Measurements from ENCODE around the gene REV3L. TPM values are rescaled to one million over a fixed set of nuclear protein-coding genes. Genes with fewer than 3 reads are reported as not detected.
"Not testable (repeated sequence)": the region's sequence is repeated elsewhere in the genome, so short reads cannot be mapped to it uniquely, and the experiment has no call there.

Gene REV3L
- total and polyA plus RNA-seq, 4 donors: 5.0 to 74.9 (median 41.2) TPM

DNA sequence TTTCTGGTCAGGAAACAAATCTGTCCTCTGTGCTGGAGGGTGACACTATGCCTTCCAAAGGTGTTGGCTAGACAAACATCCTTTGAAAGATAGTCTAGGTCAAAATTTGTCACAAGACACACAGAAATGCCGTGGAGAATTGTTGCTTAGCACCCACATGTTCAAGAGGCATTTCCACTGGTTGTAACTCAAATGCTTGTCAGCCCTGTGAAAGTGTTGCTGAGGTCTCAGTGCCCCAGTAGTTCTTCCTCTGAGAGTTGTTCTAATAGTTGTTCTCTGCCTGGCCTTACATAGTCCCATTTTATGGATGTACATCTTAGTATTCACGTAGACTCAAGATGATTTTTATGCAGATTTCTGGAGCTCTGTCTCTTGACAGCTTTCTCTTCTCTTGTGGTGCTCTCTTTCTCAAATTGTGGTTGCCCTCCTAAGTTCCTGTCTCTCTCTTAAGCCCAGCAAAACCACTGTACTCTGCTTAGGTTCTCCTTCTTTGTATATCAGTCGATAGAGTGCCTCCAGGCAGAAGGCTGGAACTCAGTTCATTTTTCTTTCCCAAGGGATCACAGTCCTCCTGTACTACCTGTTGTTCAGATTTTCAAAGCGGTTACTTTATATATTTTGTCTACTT, 39.5 kb upstream of the REV3L start:
- H3K4me1 ChIP-seq (ENCODE audit: control insufficient read depth in 1 of 2, insufficient read depth in 2 of 2, low read length in 2 of 2): peaks cover 0 to 3% of the 10 kb centered on the region in 2 donors
- DNase-seq: no peak
- H3K36me3 ChIP-seq (ENCODE audit: control insufficient read depth in 1 of 2, insufficient read depth in 2 of 2, low read length in 1 of 2): no peaks in the 10 kb centered on the region
- no peak for ATAC-seq (ENCODE audit: low FRiP score)
- H3K4me3 ChIP-seq (ENCODE audit: low read length in 2 of 2): no peak overlapping the region
- intact Hi-C loops (cut with DNase I): no loop called here
- WGBS, 2 donors: 85 to 89% methylated on average over 4 of the region's 4 CpGs
- no peaks in the 10 kb centered on the region for H3K9me3 ChIP-seq (ENCODE audit: control insufficient read depth, low read length)
- H3K27me3 ChIP-seq (ENCODE audit: control insufficient read depth in 1 of 2, insufficient read depth in 2 of 2, low read length in 1 of 2): no peaks in the 10 kb centered on the region
- no peak overlapping the region for H3K27ac ChIP-seq (ENCODE audit: low read depth in 1 of 2, low read length in 2 of 2)

- Histone ChIP-seq H3K4me1 (ENCODE audit: control insufficient read depth in 1 of 2, insufficient read depth in 2 of 2, low read length in 2 of 2) (peaks cover 0 to 3% of the 10 kb centered on the region in 2 donors), H3K27me3 (ENCODE audit: control insufficient read depth in 1 of 2, insufficient read depth in 2 of 2, low read length in 1 of 2) (no peaks in the 10 kb centered on the region), H3K9me3 (ENCODE audit: control insufficient read depth, low read length) (no peaks in the 10 kb centered on the region), H3K27ac (ENCODE audit: low read depth in 1 of 2, low read length in 2 of 2) (no peak overlapping the region), H3K4me3 (ENCODE audit: low read length in 2 of 2) (no peak overlapping the region), H3K36me3 (ENCODE audit: control insufficient read depth in 1 of 2, insufficient read depth in 2 of 2, low read length in 1 of 2) (no peaks in the 10 kb centered on the region)
- intact Hi-C loops (cut with DNase I): no loop called here
- no peak for DNase-seq
- ATAC-seq (ENCODE audit: low FRiP score): no peak
- WGBS, 2 donors: 93 to 96% methylated on average over 5 of the region's 5 CpGs
Observed at GRCh38 chr6:111521497-111522270, 38.7 kb upstream of the REV3L start.

DNA sequence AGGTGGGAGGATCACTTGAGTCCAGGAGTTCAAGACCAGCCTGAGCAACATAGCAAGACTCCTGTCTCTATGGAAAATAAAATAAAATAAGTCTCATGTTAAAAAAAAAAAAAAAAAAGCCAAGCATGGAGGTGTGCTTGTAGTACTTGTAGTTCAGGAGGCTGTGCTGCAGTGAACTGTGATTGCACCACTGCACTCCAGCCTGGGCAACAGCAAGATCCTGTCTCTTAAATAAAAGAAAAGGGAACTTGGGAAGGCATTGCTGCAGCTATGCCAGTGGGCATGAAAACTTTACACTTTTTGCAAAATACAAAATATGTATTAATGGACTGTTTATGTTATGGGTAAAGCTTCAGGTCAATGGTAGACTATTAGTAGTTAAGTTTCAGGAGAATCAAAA, 37.5 kb upstream of the REV3L start:
- Histone ChIP-seq H3K36me3 (ENCODE audit: control insufficient read depth in 1 of 2, insufficient read depth in 2 of 2, low read length in 1 of 2) (no peaks in the 10 kb centered on the region), H3K4me3 (ENCODE audit: low read length in 2 of 2) (no peak overlapping the region), H3K9me3 (ENCODE audit: control insufficient read depth, low read length) (no peaks in the 10 kb centered on the region), H3K27me3 (ENCODE audit: control insufficient read depth in 1 of 2, insufficient read depth in 2 of 2, low read length in 1 of 2) (no peaks in the 10 kb centered on the region), H3K27ac (ENCODE audit: low read depth in 1 of 2, low read length in 2 of 2) (no peak overlapping the region), H3K4me1 (ENCODE audit: control insufficient read depth in 1 of 2, insufficient read depth in 2 of 2, low read length in 2 of 2) (peaks cover 0 to 3% of the 10 kb centered on the region in 2 donors)
- intact Hi-C loops (cut with DNase I): no loop called here
- DNase-seq (no peak), ATAC-seq (ENCODE audit: low FRiP score) (no peak)

- Histone ChIP-seq H3K27ac (ENCODE audit: low read depth in 1 of 2, low read length in 2 of 2) (no peak overlapping the region), H3K36me3 (ENCODE audit: control insufficient read depth in 1 of 2, insufficient read depth in 2 of 2, low read length in 1 of 2) (no peaks in the 10 kb centered on the region), H3K9me3 (ENCODE audit: control insufficient read depth, low read length) (no peaks in the 10 kb centered on the region), H3K4me1 (ENCODE audit: control insufficient read depth in 1 of 2, insufficient read depth in 2 of 2, low read length in 2 of 2) (peaks cover 0 to 3% of the 10 kb centered on the region in 2 donors), H3K4me3 (ENCODE audit: low read length in 2 of 2) (no peak overlapping the region), H3K27me3 (ENCODE audit: control insufficient read depth in 1 of 2, insufficient read depth in 2 of 2, low read length in 1 of 2) (no peaks in the 10 kb centered on the region)
- DNase-seq: no peak
- intact Hi-C loops (cut with DNase I): no loop called here
- 93 to 97% methylated on average over 4 of the region's 4 CpGs for WGBS, 2 donors
- no peak for ATAC-seq (ENCODE audit: low FRiP score)
Observed at GRCh38 chr6:111517965-111518364, 34.9 kb upstream of the REV3L start.

DNA sequence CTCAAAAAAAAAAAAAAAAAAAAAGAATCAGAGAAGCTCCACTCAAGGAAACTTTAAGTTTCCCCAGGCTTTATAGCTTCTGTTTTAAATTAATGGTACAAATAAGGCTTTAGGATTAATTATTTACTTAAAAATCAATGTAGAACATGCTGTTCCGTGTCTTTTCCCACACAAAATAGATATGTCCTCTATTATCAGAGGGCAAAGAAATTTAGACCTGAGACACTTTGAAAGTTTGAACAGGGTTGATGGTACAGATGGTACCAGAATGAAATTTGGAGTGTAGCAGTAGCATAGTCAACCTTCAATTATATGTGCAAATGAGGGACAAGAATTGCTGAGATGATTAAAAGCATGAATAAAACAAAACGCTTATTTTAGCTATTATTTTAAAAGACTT, 32.2 kb upstream of the REV3L start:
- no peak overlapping the region for H3K27ac ChIP-seq (ENCODE audit: low read depth in 1 of 2, low read length in 2 of 2)
- ATAC-seq (ENCODE audit: low FRiP score) (no peak), DNase-seq (no peak)
- WGBS, 2 donors: 93 to 95% methylated on average over 2 of the region's 2 CpGs
- no peaks in the 10 kb centered on the region for H3K36me3 ChIP-seq (ENCODE audit: control insufficient read depth in 1 of 2, insufficient read depth in 2 of 2, low read length in 1 of 2)
- H3K27me3 ChIP-seq (ENCODE audit: control insufficient read depth in 1 of 2, insufficient read depth in 2 of 2, low read length in 1 of 2): no peaks in the 10 kb centered on the region
- no peaks in the 10 kb centered on the region for H3K9me3 ChIP-seq (ENCODE audit: control insufficient read depth, low read length)
- intact Hi-C loops (cut with DNase I): no loop called here
- no peaks in the 10 kb centered on the region for H3K4me1 ChIP-seq (ENCODE audit: control insufficient read depth in 1 of 2, insufficient read depth in 2 of 2, low read length in 2 of 2)
- no peak overlapping the region for H3K4me3 ChIP-seq (ENCODE audit: low read length in 2 of 2)

DNA sequence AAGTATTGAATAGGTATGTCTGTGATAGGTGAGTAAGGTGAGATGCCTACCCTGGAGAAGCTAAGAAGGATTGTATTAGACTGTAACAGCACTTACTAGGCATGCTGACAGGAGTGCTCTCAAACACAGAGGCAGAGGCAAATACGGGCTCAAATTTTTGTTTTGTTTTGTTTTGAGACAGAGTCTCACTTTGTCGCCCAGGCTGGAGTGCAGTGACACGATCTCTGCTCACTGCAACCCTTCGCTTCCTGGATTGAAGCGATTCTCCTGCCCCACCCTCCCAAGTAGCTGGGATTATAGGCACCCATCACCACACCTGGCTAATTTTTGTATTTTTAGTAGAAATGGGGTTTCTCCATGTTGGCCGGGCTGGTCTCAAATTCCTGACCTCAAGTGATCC, 31.5 kb upstream of the REV3L start:
- H3K4me3 ChIP-seq (ENCODE audit: low read length in 2 of 2); H3K9me3 ChIP-seq (ENCODE audit: control insufficient read depth, low read length); intact Hi-C loops (cut with DNase I); H3K27ac ChIP-seq (ENCODE audit: low read depth in 1 of 2, low read length in 2 of 2); H3K4me1 ChIP-seq (ENCODE audit: control insufficient read depth in 1 of 2, insufficient read depth in 2 of 2, low read length in 2 of 2); H3K27me3 ChIP-seq (ENCODE audit: control insufficient read depth in 1 of 2, insufficient read depth in 2 of 2, low read length in 1 of 2); H3K36me3 ChIP-seq (ENCODE audit: control insufficient read depth in 1 of 2, insufficient read depth in 2 of 2, low read length in 1 of 2); DNase-seq; ATAC-seq (ENCODE audit: low FRiP score): not testable (repeated sequence)
- WGBS, 2 donors: 77 to 79% methylated on average over 6 of the region's 6 CpGs

- not testable (repeated sequence) for H3K27me3 ChIP-seq (ENCODE audit: control insufficient read depth in 1 of 2, insufficient read depth in 2 of 2, low read length in 1 of 2); H3K27ac ChIP-seq (ENCODE audit: low read depth in 1 of 2, low read length in 2 of 2); H3K9me3 ChIP-seq (ENCODE audit: control insufficient read depth, low read length); DNase-seq; ATAC-seq (ENCODE audit: low FRiP score); H3K4me3 ChIP-seq (ENCODE audit: low read length in 2 of 2); H3K4me1 ChIP-seq (ENCODE audit: control insufficient read depth in 1 of 2, insufficient read depth in 2 of 2, low read length in 2 of 2); H3K36me3 ChIP-seq (ENCODE audit: control insufficient read depth in 1 of 2, insufficient read depth in 2 of 2, low read length in 1 of 2)
- WGBS, 2 donors: 96 to 100% methylated on average over 5 of the region's 5 CpGs
- intact Hi-C loops (cut with DNase I): loop anchor here in 1 of 2 donors (5.0 kb wide), 1 partner anchor 35 kb away; no protein-coding TSS in a partner anchor
Observed at GRCh38 chr6:111507219-111507618, 24.2 kb upstream of the REV3L start.

- 91 to 100% methylated on average over 1 of the region's 1 CpG for whole genome bisulfite sequencing, 2 donors
- not testable (repeated sequence) for DNase-seq; H3K4me1 ChIP-seq (ENCODE audit: control insufficient read depth in 1 of 2, insufficient read depth in 2 of 2, low read length in 2 of 2); H3K4me3 ChIP-seq (ENCODE audit: low read length in 2 of 2); H3K9me3 ChIP-seq (ENCODE audit: control insufficient read depth, low read length); ATAC-seq (ENCODE audit: low FRiP score); H3K27ac ChIP-seq (ENCODE audit: low read depth in 1 of 2, low read length in 2 of 2); H3K27me3 ChIP-seq (ENCODE audit: control insufficient read depth in 1 of 2, insufficient read depth in 2 of 2, low read length in 1 of 2); H3K36me3 ChIP-seq (ENCODE audit: control insufficient read depth in 1 of 2, insufficient read depth in 2 of 2, low read length in 1 of 2)
- intact Hi-C loops (cut with DNase I): loop anchor here in 1 of 2 donors (5.0 kb wide), 1 partner anchor 37 kb away; no protein-coding TSS in a partner anchor
Observed at GRCh38 chr6:111505498-111505897, 22.5 kb upstream of the REV3L start.

DNA sequence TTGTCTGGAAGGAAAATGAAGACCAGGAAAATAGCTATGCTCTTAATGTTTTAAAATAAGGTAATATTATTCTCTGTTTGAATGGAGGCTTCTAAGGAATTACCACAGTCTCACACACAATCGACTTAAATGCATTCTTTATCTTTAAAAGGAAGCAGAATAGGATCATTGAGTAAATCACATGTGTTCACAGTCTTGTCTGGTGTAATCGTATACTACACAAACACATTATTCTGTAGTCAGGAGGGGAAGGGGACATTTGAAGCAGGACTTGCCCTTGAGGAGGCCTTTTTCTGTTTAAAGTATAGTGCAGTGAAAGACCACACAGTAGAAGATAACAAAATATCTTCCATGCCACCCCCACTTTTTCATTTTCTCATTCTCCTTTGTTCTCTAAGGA, 20.6 kb upstream of the REV3L start:
- intact Hi-C loops (cut with DNase I): no loop called here
- no peak overlapping the region for H3K27ac ChIP-seq (ENCODE audit: low read depth in 1 of 2, low read length in 2 of 2)
- DNase-seq: no peak
- no peaks in the 10 kb centered on the region for H3K27me3 ChIP-seq (ENCODE audit: control insufficient read depth in 1 of 2, insufficient read depth in 2 of 2, low read length in 1 of 2)
- no peak overlapping the region for H3K4me3 ChIP-seq (ENCODE audit: low read length in 2 of 2)
- no peaks in the 10 kb centered on the region for H3K36me3 ChIP-seq (ENCODE audit: control insufficient read depth in 1 of 2, insufficient read depth in 2 of 2, low read length in 1 of 2)
- WGBS, 2 donors: 58 to 61% methylated on average over 2 of the region's 2 CpGs
- H3K9me3 ChIP-seq (ENCODE audit: control insufficient read depth, low read length): no peaks in the 10 kb centered on the region
- no peak for ATAC-seq (ENCODE audit: low FRiP score)
- H3K4me1 ChIP-seq (ENCODE audit: control insufficient read depth in 1 of 2, insufficient read depth in 2 of 2, low read length in 2 of 2): no peaks in the 10 kb centered on the region
